ENCODE measurements around the gene BLID. TPM values are rescaled to one million over a fixed set of nuclear protein-coding genes. Genes with fewer than 3 reads are reported as not detected.

Gene BLID
- total and polyA plus RNA-seq, 2 of the 8 experiments (the other 6 are each of a cell fraction or from before 2014, with no cell fraction given) = not detected

DNA sequence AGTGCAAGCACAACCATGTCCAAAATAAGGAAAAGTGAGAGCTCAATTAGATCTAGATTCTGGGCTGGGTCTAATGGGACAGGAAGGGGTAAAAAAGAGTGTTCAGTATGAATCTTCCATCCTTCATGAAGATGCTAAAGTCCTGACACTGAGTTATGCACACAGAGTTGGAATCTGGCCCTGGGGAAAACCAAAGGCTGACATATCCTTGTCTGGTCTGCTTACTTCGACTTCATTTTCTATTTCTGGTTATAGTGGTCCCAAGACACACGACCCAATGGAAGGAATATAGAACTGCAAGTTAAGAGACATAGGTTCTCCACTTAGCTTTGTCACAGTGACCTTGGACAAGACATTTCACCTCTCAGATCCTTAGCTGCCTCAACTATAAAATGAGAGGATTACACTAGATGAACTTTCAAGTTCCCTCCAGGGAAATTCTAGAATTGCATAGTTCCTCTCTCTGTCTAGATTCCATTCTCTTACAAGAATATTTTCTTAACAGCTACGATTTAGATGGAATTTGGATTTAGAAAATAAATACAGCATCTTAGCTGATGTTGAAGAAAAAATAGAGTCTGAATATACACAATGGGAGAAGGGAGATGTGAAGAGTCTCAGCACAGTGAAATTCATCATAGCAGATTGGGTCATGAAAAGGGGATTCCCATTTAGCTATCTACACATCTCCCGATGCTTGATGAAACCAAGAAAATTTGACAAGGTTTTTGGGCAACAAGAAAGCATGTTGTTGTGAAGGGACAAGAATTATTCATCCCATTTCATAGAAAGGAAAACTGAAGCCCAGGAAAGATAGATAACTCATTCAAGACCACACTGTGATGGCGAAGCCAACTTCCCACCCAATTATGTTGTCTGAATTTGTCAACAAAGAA, 3.3 kb downstream of the BLID start:
- Histone ChIP-seq H3K4ac (replicated peaks; ENCODE audit: insufficient read length, low read depth, low read length) (no peak overlapping the region), H2BK20ac (ENCODE audit: low read length) (no peak overlapping the region), H3K79me1 (ENCODE audit: low read depth, low read length) (no peaks in the 10 kb centered on the region), H3K4me2 (ENCODE audit: insufficient read depth in 1 of 2, low read depth in 2 of 2, low read length in 2 of 2) (no peak overlapping the region), H3K27me3 (replicated peaks in 1 of 4; ENCODE audit: control insufficient read depth in 3 of 4, extremely low read depth in 1 of 4, insufficient read depth in 3 of 4, low read length in 3 of 4) (no peaks in the 10 kb centered on the region; a peak in 1 of 7 replicates), H3K9ac (replicated peaks in 1 of 4; ENCODE audit: extremely low read depth in 1 of 4, low read depth in 3 of 4, low read length in 3 of 4) (no peak overlapping the region), H3K23me2 (ENCODE audit: low read depth, low read length) (no peaks in the 10 kb centered on the region), H3K23ac (ENCODE audit: insufficient read length) (no peak overlapping the region), H3K79me2 (ENCODE audit: control insufficient read depth in 1 of 2, insufficient read depth in 2 of 2, low read length in 2 of 2) (no peaks in the 10 kb centered on the region), H2BK15ac (ENCODE audit: low read length) (no peak overlapping the region), H2BK12ac (ENCODE audit: low read depth, low read length) (no peak overlapping the region), H4K91ac (replicated peaks; ENCODE audit: insufficient read length, low read length) (no peak overlapping the region), H4K5ac (ENCODE audit: insufficient read length, low read depth, low read length) (no peak overlapping the region), H3K36me3 (ENCODE audit: control insufficient read depth in 2 of 4, insufficient read depth in 4 of 4, low read length in 3 of 4) (no peaks in the 10 kb centered on the region), H3K14ac (ENCODE audit: insufficient read length) (no peak overlapping the region), H3K27ac (ENCODE audit: low read depth, low read length) (no peak overlapping the region), H2AK5ac (ENCODE audit: low read depth, low read length) (no peak overlapping the region), H4K8ac (ENCODE audit: extremely low read depth, insufficient read depth, low read length) (no peak overlapping the region), H2AFZ (ENCODE audit: low read length) (no peak overlapping the region), H3K56ac (replicated peaks; ENCODE audit: insufficient read length, low read depth, low read length) (no peak overlapping the region), H3K18ac (ENCODE audit: extremely low read depth, low read length) (no peak overlapping the region), H3K4me3 (ENCODE audit: extremely low read depth in 1 of 4, insufficient read depth in 2 of 4, low read depth in 3 of 4, low read length in 4 of 4) (no peak overlapping the region), H3K9me3 (ENCODE audit: insufficient read depth in 2 of 2, low read depth in 1 of 2, low read length in 1 of 2) (no peaks in the 10 kb centered on the region), H4K20me1 (replicated peaks in 1 of 2; ENCODE audit: control insufficient read depth in 1 of 2, insufficient read depth in 2 of 2, low read length in 2 of 2) (no peaks in the 10 kb centered on the region), H2BK5ac (ENCODE audit: low read depth, low read length) (no peak overlapping the region), H3K4me1 (replicated peaks in 1 of 4; ENCODE audit: control insufficient read depth in 3 of 4, insufficient read depth in 4 of 4, low read length in 3 of 4) (peaks cover 0 to 3% (median 0%) of the 10 kb centered on the region in 4 experiments; a peak in 1 of 7 replicates), H2BK120ac (replicated peaks; ENCODE audit: low read depth, low read length) (no peak overlapping the region)
- DNase-seq (ENCODE audit: low read depth in 1 of 2, low spot score in 2 of 2) = no peak
- POLR2A ChIA-PET (ENCODE audit: partially characterized antibody) = no interaction called here
- CTCF ChIA-PET (ENCODE audit: partially characterized antibody) = interaction anchor here (0.6 to 5.6 kb wide), 9 partner anchors 9 to 744 kb away, joined by 3 to 26 read pairs (median 4); no protein-coding TSS in a partner anchor
- FAIRE-seq = no peak
- WGBS, 2 experiments (ENCODE audit: extremely low coverage in 1 of 2, insufficient coverage in 1 of 2, insufficient read length in 1 of 2, insufficient replicate concordance in 2 of 2, low coverage in 1 of 2, low lambda C conversion rate in 2 of 2, missing lambda C conversion rate in 1 of 2) = 92% methylated on average over 5 of the region's 5 CpGs; no CpG with 5 or more reads in 1 of the 2 experiments
- TF ChIP-seq RAD21 (IDR thresholded peaks at IDR 0.05 in 1 of 2, conservative IDR thresholded peaks at IDR 0.05 in 1 of 2; ENCODE audit: low read depth in 2 of 2, low read length in 2 of 2) (no peak), TAF1 (IDR thresholded peaks at IDR 0.05; ENCODE audit: low read depth, low read length) (no peak), PHF8 (conservative IDR thresholded peaks at IDR 0.05; ENCODE audit: low read depth, low read length) (no peak), RFX5 (IDR thresholded peaks at IDR 0.05; ENCODE audit: borderline replicate concordance, low read depth, low read length) (no peak), TEAD4 (IDR thresholded peaks at IDR 0.05; ENCODE audit: low read depth, low read length) (no peak), KDM1A (IDR thresholded peaks at IDR 0.05; ENCODE audit: borderline replicate concordance, low read length) (no peak)
- TF ChIP-seq, protein P1, sequence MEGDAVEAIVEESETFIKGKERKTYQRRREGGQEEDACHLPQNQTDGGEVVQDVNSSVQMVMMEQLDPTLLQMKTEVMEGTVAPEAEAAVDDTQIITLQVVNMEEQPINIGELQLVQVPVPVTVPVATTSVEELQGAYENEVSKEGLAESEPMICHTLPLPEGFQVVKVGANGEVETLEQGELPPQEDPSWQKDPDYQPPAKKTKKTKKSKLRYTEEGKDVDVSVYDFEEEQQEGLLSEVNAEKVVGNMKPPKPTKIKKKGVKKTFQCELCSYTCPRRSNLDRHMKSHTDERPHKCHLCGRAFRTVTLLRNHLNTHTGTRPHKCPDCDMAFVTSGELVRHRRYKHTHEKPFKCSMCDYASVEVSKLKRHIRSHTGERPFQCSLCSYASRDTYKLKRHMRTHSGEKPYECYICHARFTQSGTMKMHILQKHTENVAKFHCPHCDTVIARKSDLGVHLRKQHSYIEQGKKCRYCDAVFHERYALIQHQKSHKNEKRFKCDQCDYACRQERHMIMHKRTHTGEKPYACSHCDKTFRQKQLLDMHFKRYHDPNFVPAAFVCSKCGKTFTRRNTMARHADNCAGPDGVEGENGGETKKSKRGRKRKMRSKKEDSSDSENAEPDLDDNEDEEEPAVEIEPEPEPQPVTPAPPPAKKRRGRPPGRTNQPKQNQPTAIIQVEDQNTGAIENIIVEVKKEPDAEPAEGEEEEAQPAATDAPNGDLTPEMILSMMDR (IDR thresholded peaks at IDR 0.05; ENCODE audit: control extremely low read depth in 1 of 3, insufficient read depth in 1 of 3, low read depth in 1 of 3, low read length in 3 of 3) = no peak
- TF ChIP-seq, protein P2, sequence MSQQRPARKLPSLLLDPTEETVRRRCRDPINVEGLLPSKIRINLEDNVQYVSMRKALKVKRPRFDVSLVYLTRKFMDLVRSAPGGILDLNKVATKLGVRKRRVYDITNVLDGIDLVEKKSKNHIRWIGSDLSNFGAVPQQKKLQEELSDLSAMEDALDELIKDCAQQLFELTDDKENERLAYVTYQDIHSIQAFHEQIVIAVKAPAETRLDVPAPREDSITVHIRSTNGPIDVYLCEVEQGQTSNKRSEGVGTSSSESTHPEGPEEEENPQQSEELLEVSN (IDR thresholded peaks at IDR 0.05) = no peak
